BJ (cell line): ENCODE results near the gene ITGA2B. TPM values are rescaled to one million over a fixed set of nuclear protein-coding genes. Genes with fewer than 3 reads are reported as not detected.

ENCODE experiments used
- CTCF ChIA-PET: fragments of 350-600 bp; formaldehyde crosslinking; extraction: SDS; loops from one replicate; lab custom pipeline; 2021; ENCODE audit warnings: antibody characterized with exemption, inconsistent platforms; lab: Yijun Ruan, JAX
- POLR2A ChIA-PET: fragments of 300-600 bp; sonication (Branson Sonifier 250); formaldehyde crosslinking; extraction: SDS; loops from one replicate; lab custom pipeline; 2021; ENCODE audit warnings: antibody characterized with exemption; lab: Charles Lee
- DNase-seq: peaks from one replicate; pipeline ENCODE4 v3.0.0-alpha.2; 2011; ENCODE audit warnings: low read depth
- H3K27me3 ChIP-seq: 2 replicates; pipeline ENCODE4 v1.6.0; 2011; ENCODE audit warnings: low read length; ENCODE audit not compliant: control insufficient read depth, insufficient read depth
- H3K36me3 ChIP-seq: 2 replicates; pipeline ENCODE4 v1.5.1; 2011; ENCODE audit warnings: low read length; ENCODE audit not compliant: control insufficient read depth, insufficient read depth
- H3K4me3 ChIP-seq: 2 replicates; pipeline ENCODE4 v1.5.1; 2011; ENCODE audit warnings: low read depth, mild to moderate bottlenecking, control low read depth, low read length
- CTCF ChIP-seq: IDR thresholded peaks from 2 replicates; pipeline ENCODE4 v1.5.1; 2011; ENCODE audit warnings: low read depth, mild to moderate bottlenecking, control low read depth, inconsistent platforms, low read length, moderate library complexity; ENCODE audit not compliant: insufficient read depth
- polyA plus RNA-seq: library from polyadenylated mRNA; depleted of rRNA; stranded (reverse); fragments of >200 nt; gene quantifications from 2 replicates; pipeline ENCODE4 v1.2.3, GENCODE V29; 2011

Gene ITGA2B
- polyA plus RNA-seq, 1 experiment, result 0.11 TPM

GRCh38 chr17:44381810-44382305 is 7.6 kb downstream of the ITGA2B start:
- H3K4me3 ChIP-seq, result no peak overlapping the region
- DNase-seq, result no peak
- ChIA-PET POLR2A (no interaction called here), CTCF (interaction anchor here (0.8 kb wide), 1 partner anchor 151 kb away, joined by 3 read pairs; no protein-coding TSS in a partner anchor)
- peaks cover 10% of the 10 kb centered on the region for H3K27me3 ChIP-seq
- H3K36me3 ChIP-seq, result no peaks in the 10 kb centered on the region
- no peak for TF ChIP-seq CTCF

GRCh38 chr17:44380767-44381166 is 8.7 kb downstream of the ITGA2B start:
- POLR2A ChIA-PET, result no interaction called here
- no peaks in the 10 kb centered on the region for H3K36me3 ChIP-seq
- TF ChIP-seq CTCF, result no peak
- CTCF ChIA-PET, result interaction anchor here (0.8 to 3.6 kb wide), 6 partner anchors 9 to 170 kb away, joined by 3 to 16 read pairs (median 4); partner anchors contain the start of genes FAM171A2, GRN and ITGA2B
- DNase-seq, result no peak
- H3K27me3 ChIP-seq, result peaks cover 10% of the 10 kb centered on the region
- no peak overlapping the region for H3K4me3 ChIP-seq

GRCh38 chr17:44379887-44380286 is 9.6 kb downstream of the ITGA2B start:
- Histone ChIP-seq H3K36me3 (no peaks in the 10 kb centered on the region), H3K27me3 (peaks cover 9% of the 10 kb centered on the region), H3K4me3 (no peak overlapping the region)
- ChIA-PET POLR2A (no interaction called here), CTCF (interaction anchor here (0.8 to 3.6 kb wide), 6 partner anchors 10 to 170 kb away, joined by 3 to 16 read pairs (median 4); partner anchors contain the start of genes FAM171A2, GRN and ITGA2B)
- no peak for DNase-seq
- no peak for TF ChIP-seq CTCF

GRCh38 chr17:44378171-44378705 is 11.2 kb downstream of the ITGA2B start:
- ChIA-PET POLR2A (interaction anchor here (0.6 to 0.7 kb wide), 2 partner anchors 271 to 1698 kb away, joined by 3 read pairs; no protein-coding TSS in a partner anchor), CTCF (interaction anchor here (1.0 to 3.6 kb wide), 2 partner anchors 12 to 15 kb away, joined by 3 to 16 read pairs; partner anchors contain the start of gene FAM171A2)
- no peak for TF ChIP-seq CTCF
- H3K27me3 ChIP-seq, result peaks cover 2% of the 10 kb centered on the region; the same call in 1 of the 2 replicates
- H3K36me3 ChIP-seq, result no peaks in the 10 kb centered on the region
- H3K4me3 ChIP-seq, result no peak overlapping the region
- no peak for DNase-seq

GRCh38 chr17:44376779-44377178 is 12.7 kb downstream of the ITGA2B start:
- ChIA-PET CTCF (interaction anchor here (0.8 to 3.5 kb wide), 10 partner anchors 9 to 261 kb away, joined by 3 to 19 read pairs (median 4); partner anchors contain the start of gene FAM171A2), POLR2A (no interaction called here)

More at GRCh38 chr17:44376779-44377178, 12.7 kb downstream of the ITGA2B start:
- no peak overlapping the region for H3K4me3 ChIP-seq
- H3K27me3 ChIP-seq, result no peaks in the 10 kb centered on the region
- H3K36me3 ChIP-seq, result no peaks in the 10 kb centered on the region
- no peak for TF ChIP-seq CTCF
- no peak for DNase-seq
